GM21619 (cell line): ENCODE measurements around the gene TDRD9.

ENCODE experiments used
- ATAC-seq: cut with Tn5 transposase; IDR thresholded peaks from one replicate; pipeline ENCODE4 v1.9.1; 2021; ENCODE audit not compliant: unreplicated experiment

The TDRD9 gene

DNA sequence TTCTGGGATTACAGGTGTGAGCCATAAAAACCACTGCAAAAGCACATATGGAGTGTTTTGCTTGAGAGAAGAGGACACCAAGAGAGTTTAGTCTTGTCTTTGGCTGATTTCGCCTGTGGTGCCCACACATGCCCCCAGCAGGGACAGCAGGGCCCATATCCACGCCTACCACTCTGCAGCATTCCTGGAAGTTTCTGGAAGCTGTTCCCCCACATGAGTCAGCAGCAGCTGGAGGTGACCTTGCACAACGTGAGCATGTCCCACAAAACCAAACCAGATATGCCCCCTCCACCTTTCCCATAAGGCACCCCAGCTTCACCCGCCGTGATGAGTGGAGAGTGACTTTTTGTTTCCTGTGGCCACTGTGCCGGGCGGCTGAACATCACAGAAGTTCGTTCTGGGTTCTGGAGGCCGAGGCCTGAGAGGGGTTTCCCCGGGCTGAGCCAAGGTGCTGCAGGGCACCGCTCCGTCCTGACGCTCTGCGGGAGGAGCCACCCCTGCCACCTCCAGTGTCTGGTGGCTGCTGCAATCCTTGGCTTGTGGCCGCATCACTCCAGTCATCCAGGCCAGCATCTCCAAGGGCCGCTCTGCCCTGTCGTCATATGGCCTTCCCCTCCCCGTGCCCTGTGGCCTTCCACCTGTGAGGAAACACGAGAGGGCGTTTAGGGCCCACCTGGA lies 162.0 kb downstream of the TDRD9 start:
- no peak for ATAC-seq

DNA sequence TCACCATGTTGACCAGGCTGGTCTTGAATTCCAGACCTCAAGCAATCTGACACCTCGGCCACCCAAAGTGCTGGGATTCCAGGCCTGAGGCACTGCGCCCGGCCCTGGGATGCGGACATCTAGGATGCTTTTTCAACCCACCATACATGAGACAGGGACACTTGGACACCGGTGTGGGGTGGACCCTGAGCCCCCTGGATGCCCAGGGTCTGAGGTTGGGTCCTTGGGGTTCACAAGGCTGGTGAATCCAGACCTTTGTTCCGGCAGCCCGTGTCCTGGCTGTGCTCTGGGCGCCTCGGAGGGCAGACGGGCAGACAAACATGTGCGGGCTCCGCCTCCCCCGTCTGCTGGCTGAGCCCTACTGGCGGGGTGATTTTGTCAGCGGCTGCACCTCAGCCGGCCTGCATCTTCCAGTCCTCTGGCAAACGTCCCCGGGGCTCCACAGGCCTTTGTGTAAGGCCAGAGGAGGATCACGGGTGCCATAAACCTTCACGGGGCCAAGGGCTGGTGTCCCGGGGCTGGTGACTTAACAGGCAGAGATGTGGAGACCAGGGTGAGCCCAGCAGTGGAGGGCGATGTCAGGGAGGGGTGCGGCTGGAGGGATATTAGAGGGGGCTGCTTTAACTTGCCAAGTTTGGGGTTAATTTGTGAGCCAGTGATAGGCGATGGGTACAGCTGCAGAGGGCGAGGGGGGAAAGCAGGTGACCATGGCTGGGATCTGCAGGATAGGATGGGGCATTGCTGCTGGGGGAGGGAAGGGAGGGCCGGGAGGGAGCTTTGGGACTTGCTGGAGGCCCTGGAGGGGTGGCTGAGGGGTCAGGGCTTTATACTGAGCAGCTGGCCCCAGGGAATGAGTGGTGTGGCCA lies 163.0 kb downstream of the TDRD9 start:
- ATAC-seq: no peak

DNA sequence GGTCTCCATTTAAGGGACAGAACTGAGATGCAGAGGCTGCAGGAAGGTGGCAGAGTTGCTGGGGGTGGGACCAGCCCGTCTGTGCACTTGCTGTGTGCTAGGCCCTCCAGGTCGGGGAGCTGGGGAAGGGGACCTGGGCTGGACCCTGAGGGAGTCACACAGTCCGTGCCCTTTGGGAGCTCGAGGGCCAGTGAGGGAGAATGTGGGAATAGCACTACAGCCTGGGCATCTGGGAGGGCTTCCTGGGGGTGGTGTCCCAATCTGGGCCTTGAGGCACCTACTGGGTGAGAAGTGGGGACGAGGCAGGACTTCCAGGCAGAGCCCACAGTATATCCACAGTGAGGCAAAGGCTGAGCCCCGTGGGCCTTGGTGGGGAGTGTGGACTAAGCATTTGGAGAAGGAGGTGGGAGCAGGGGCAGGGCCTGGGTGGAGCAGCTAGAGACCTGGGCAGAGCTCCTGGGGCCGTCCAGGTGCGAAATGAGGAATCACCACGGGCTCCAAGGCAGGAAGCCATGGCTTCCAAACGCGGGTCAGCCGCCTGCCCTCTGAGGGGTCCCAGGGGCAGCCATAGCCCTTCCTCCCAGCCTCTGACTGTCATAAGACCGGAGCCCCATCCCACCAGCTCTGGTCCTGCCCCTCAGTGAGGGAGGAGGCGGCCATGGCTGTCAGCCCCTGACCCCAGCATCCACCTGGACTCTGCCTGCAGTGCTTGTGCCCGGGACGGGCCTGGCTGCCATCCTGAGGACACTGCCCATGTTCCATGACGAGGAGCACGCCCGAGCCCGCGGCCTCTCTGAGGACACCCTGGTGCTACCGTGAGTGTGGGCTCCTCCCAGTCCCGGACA lies 163.9 kb downstream of the TDRD9 start:
- ATAC-seq: no peak

DNA sequence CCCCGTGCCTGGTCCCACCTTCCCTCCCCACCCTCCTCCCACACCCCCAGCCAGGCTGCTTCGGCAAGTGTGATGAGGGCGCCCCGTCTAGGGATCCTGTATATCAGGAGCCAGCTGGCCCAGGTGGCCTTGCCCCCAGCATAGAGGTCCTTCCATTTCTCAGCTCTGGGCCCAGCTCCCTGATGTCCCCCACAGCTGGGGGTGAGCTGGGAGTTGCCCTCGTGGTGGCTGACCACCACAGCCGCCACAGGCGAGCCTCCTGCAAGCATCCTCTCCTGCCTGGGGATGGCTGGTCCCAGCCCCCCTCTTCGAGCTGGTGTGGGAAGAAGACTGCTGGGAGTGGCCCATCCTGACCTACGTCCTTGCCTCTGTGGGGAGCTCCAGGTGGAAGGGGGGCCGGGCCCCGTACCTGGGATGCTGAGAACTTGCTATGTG lies 164.7 kb downstream of the TDRD9 start:
- no peak for ATAC-seq

DNA sequence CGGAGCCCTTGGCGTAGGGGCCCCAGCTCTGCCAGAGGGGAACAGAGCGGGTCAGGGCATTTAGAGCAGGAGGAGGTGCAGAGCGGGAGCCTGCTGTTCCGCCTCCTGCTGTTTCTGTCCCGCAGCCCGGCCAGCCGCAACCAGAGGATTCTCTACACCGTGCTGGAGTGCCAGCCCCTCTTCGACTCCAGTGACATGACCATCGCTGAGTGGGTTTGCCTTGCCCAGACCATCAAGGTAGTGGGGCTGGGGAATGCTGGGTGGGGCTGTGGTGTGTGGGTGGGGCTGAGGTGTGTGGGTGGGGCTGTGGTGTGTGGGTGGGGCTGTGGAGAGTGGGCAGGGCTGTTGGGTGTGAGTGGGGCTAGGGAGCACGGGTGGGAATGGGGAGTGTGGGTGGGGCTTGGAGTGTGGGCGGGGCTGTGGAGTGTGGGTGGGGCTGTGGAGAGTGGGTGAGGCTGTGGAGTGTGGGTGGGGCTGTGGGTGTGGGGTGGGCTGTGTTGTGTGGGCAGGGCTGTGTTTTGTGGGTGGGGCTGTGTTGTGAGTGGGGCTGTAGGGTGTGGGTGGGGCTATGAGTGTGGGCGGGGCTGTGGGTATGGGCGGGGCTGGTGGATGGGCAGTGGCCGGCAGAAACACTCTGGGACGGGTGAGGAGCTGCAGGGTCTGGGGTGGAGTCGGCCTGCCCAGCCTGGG lies 165.3 kb downstream of the TDRD9 start:
- no peak for ATAC-seq

DNA sequence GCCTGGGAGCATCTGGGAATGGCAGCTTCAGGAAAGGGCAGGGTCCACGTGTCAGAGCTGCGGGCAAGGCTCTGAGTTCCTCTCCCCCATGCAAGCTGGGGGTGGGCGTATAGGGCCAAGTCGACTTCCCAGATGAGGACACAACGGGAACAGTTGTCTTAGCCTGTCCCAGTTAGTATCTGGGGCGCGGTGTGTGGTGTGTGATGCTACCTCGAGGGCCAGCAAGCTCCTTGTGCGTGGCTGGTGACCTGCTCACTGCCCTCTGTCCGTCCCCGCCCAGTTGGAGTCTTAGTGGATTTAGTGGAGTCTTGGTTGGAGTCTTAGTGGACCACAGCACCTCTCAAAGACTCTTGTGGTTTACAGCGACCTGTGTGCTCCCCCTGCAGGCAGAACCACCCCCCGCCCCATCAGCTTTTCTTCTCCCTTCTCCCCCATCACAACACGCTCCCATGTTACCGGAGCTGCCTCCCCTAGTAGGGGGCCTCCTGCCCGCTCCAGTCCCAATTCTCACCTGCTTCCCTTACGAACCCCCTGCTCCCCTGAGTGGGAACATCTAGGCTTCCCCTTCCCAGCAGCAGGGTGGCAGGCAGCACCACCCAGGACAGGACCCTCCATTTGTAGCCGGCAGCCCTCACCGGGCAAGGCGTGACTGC lies 165.9 kb downstream of the TDRD9 start:
- ATAC-seq: no peak

DNA sequence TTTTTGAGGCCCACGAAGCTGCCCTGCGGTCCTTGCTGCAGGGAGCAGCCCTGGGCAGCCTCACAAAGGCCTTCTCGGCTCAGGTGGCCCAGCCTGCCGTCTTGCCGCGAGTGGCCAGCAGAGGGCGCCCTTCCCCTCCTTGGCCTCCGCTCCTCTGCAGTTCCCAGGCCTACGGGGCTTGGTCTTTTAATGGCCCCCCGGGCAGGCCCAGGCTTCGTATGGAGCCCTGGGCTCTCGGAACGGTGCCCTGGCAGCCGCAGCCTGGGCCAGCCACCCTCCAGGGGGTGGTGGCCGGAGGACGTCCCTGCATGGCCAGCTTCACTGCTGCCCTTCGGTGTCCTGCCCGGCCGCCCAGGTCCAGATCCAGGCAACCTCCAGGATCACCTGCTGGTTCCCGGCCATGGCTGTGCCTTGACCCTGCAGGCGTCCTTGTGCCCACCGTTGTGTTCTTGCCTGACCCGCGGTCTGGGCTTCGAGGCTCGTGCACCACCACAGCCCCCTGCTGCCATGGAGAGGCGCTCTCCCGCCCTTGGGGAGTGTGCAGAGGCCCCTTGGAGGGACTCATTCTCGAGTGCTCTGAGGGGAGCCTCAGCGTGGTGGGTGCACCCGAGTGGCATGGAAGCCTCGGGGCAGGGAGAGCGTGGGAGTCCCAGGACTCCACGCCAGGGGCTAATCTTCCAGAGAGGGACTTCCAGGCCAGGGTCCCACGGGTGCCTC lies 166.6 kb downstream of the TDRD9 start:
- no peak for ATAC-seq

DNA sequence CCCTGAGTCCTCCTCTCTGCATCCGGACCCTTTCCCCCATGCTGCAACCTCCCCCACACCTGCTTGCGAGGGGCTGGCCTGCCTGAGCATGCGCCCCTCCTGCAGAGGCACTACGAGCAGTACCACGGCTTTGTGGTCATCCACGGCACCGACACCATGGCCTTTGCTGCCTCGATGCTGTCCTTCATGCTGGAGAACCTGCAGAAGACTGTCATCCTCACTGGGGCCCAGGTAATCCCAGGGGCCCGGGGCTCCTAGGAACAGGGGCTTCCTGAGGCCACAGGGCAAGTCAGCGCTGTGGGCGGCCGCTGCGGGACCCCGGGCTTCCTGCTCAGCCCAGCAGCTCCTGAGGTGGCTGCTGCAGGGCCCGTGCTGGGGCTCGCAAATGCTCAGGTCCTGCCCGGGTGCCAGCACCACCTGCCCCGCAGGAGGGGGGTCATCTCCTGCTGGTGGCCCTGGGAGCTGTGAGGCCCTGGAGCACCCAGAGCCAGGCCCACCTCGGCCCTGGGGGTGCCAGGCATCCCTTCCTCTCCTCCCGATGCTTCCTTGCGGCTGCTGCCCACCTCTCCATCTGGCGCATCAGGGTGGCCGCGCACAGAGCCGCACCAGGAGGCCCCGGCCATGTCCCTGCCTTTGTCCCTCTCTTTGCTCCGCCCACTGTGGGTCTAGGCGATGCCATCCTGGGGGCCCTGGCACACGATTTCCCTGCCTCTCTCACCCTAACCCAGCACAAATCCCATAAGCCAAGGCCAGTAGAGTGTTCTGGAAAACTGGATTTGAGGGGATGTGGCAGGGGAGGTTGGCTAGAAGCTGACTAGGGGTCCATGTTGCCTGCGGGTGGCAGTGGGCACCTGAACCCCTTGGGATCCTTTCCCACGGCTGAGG lies 167.4 kb downstream of the TDRD9 start:
- ATAC-seq: no peak

DNA sequence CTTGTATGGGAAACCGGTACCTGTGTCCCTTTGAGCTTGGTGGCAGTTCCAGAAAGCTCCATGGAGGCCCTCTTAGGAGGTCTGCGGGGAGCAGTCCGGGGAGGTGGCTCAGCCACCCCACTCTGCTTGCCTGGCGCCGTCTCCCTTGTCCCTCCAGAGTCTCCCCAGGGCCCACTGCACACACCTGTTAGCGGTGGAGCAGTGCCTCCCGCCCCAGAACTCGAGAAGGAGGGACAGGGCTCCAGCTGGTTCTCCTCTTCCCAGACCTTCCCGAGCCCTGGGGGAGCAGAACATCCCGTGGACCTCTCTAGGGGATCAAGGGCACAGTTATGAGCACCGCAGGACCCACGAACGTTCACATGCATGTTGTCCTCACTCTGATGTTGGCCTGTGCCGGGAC lies 168.1 kb downstream of the TDRD9 start:
- no peak for ATAC-seq

DNA sequence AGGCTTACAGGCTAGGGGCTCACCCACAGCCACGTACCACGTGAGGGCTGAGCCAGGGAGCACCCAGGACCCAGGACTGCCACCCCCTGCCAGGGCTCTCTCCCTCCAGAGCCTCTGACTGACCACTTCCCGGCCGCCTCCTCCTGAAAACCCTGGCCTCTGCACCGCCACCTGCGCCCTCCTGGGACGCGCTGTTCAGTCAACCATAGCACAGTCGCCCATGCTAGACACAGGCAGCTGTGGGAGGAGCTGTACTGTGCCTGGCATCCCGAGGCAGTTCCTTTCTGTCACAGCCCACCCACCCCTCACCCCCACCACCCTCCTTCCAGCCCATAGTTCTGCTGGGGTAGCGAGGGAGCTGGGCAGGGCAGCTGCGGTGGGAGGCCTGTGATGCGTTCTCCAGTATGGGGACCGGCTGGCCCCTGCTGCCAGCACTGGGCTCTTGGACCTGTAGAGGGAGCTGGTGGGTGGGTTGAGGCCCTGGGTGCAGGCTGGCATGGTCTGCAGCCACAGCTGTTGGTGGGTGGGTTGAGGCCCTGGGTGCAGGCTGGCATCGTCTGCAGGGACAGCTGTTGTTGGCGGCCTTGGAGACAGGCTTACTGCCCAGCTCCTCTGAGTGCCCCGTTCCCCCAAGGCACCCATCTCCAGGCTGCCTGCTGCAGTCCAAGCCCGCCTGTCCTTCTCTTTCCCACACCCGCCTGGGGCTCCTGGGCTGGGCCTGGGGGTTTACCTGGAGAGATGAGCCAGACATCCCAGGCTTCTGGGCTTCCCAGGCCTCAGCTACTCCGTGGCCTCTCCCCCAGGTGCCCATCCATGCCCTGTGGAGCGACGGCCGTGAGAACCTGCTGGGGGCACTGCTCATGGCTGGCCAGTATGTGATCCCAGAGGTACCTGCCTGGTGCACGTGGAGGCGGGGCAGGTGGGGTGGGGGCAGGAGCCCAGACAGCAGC lies 168.8 kb downstream of the TDRD9 start:
- ATAC-seq: no peak

DNA sequence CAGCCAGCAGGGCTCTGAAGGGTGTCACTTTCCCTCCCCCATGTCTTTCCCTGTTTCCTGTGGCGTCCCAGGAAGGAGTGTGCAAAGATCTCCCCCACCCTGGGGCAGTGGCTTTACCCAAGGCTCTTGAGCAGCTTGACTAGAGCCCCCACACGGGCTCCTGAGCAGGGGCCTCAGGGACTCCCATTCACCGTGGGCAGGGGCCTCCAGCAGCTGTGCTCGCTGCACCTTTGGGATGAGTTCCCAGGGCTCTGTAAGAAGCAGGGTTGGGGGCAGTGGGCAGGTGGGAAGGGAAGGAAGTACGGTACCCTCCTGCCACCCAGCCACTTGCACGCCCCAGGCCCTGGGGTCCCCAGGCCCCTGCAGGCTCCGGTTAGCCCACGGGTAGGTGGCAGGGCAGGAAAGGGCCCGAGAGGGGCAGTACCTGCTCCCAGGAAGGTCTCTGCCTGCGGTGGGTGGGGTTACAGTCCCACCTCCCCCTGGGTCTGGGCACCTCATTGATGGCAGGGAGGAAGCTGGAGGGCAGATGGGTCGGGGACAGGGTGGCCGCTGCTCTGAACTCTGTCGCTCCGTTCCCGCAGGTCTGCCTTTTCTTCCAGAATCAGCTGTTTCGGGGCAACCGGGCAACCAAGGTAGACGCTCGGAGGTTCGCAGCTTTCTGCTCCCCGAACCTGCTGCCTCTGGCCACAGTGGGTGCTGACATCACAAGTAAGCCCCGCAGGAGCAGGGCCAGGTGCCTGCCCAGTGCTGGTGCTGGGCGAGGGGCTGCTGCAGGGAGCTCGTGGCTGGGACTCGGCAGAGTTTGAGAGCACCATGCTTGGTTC lies 170.2 kb downstream of the TDRD9 start:
- no peak for ATAC-seq

DNA sequence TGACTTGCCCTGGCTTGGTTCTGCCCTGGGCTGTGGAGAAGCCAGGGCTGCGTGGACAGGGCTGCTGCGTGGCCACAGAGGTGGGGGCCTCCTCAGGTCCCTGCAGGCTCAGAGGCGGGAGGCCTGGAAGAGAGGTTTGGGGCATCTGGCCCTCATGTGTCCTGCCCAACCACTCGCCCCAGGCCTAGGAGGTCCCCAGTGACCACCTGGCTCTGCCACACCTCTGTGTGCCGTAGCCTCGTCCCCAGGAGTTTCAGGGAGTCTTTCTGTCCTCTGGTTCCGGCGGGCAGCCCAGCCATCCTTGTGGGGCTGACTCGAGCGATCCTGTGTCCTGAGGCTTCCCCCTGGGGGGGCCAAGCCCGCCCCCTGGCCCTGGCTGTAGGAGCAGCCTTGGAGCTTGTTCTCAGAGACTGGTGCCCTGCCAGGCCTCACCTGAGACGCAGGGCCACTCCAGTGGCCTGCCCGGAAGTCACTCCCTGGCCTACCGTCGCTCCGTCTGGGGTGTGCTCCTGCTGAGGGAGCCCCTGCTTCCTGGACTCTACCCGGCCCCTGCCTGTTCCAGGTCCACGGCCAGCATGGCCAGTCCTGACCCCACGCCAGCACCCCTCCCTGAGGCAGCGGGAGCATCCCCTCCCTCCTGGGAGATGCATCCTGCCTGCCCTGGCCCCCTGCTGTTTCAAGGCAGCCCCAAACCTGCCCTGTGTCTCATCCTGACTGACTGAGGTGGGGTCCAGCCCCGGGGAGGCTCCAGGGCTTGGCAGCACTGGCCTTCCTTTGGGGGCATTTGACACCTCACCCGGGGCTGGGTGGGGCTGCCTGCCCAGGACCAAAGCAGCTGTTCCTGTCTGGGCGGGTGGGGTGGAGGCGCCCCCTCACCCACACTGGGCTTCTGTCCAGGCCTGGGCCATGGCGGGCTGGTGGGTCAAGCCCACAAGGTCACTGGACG lies 171.1 kb downstream of the TDRD9 start:
- no peak for ATAC-seq

DNA sequence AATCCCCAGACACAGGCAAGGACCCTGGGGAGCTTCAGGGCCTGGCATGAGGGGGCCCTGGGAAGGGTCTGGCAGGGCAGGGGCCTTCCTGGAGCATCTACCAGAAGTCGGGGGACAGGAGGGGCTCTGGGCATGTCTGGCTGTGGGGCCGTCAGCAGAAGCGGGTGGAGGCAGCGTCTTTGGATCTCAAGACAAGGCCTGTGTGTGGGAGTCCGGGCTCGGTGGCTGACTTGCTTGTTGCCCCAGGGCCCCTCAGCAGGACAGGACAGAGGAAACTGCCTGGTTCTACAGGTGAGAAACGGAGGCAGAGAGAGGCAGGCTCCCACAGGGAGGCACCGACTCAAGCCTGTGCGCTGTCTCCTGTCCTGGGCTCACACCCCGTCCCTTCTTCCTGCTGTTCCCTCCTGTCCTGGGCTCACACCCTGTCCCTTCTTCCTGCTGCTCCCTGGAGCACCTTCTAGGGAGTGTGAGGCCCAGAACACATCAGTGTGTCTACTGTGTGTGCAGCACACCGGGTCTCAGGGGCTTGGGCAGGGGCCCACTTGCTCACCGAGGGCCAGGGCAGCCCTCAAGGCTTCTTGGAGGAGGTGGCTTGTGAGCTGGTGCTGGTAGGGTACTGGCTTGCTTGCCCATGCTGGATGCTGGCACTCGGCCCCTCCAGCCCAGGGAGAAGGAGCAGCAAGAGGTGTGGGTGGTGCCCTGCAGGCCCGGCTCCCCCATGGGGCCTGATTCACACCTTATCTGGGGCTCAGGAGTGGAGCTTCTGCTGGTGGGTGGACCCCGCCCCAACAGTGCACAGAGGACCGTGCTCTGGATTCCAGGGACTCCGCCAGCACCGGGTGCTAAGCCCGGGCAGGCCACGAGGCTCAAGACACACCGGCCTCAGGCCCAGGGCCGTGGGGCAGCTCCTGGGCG lies 172.2 kb downstream of the TDRD9 start:
- ATAC-seq: no peak

DNA sequence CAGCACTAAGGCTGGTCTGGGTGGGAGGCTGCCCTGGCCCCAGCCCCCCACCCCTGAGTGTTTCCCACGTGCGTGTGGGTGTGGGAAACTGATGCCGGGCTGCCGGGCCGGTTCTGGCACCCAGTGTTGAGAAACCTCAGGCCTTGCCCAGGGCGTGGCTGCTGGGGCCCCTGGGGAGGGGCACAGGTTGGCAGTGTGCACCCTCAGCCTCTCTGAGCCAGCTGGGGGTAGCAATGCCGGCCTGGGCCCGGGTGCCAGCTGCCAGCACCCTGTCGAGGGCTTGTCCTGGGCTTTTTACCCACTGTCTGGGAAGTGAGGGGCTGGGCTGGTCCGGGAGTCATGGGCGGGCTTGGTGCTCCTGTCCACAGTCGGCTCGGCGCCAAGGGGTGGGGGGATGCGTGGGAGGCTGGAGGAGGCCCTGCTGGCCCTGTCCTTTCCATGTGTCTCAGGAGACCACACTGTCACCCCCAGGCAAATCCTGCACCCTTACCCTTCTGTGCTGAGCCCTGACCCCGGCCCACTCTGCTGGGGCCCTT lies 172.9 kb downstream of the TDRD9 start:
- no peak for ATAC-seq
